ENCODE results near the gene WDR70.
"Not testable (repeated sequence)": the region's sequence is repeated elsewhere in the genome, so short reads cannot be mapped to it uniquely, and the experiment has no call there.

WDR70 gene

DNA sequence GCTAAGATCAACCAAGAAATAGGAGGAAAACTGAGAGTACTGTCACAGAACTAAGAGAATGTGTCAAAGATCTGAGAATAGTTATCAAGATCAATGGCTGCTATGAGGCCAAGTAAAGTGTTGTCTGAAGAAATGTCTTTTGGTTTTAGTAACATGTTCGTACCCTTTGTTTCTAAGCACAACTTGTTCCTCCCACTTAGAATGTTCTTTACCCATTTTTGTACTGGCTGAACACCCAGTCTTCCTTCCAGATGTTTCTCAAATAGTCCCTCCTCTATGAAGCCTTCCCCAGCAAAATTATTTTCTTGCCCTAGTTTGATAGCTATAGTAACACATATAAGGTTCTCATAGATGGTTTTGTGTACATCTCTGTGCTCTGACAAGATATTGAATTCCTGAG lies 191.5 kb downstream of the WDR70 start:
- DNase-seq (ENCODE audit: low spot score), result no peak

DNA sequence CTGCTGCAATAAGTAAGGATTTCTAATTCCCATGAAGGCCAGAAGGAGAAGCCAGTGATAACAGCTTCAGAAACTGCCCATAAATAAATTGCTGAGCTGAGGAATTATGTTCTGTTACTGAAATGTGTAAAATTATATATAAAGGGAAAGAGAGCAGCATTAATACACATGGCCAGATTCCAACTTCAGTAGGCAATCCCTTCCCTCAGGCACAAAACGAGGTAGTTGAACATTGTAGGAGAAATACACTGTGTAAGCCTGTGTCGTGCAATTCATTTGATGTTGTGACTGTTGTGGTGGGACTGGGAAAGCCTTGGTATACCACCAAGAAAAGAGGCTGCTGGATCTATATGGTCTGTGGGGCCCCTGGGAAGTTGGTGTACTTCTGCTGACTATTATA lies 192.9 kb downstream of the WDR70 start:
- DNase-seq (ENCODE audit: low spot score), result no peak

DNA sequence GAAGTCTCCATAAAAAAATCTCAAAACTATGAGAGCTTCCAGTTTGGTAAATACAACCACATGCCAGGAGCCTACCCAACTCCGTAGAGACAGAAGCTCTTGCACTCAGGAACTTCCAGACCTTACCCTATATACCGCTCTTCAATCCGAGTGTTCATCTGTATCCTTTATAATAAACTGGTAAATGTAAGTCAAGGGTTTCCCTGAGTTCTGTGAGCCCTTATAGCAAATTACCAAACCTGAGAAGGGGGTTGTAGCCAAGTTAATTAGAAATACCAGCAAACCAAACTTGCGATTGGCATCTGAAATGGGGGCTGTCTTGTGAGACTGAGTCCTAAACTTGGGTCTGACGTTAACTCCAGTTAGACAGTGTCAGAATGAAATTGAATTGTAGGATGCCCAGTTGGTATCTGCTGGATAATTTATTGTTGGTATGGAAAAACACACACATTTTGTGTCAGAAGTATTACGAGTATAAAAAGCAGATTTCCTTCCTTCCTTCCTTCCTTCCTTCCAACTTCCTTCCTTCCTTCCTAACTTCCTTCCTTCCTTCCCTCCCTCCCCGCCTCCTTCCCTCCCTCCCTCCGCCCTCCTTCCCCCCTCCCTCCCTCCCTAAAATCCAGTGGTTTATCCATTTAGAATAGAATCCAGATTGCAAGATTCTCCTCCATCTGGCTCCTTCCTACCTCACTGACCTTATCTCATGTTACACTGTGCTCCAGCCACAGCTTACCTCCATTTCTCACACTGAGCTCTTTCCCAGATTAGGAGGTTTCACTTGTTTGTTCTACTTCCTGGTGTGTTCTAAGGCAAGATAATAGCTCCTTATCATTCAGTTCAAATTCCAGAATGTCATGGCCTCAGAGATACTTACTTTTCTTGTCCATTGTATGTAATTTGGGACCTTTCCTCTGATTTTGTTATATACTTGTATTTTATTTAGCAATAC lies 196.7 kb downstream of the WDR70 start:
- DNase-seq (ENCODE audit: low spot score), result no peak

DNA sequence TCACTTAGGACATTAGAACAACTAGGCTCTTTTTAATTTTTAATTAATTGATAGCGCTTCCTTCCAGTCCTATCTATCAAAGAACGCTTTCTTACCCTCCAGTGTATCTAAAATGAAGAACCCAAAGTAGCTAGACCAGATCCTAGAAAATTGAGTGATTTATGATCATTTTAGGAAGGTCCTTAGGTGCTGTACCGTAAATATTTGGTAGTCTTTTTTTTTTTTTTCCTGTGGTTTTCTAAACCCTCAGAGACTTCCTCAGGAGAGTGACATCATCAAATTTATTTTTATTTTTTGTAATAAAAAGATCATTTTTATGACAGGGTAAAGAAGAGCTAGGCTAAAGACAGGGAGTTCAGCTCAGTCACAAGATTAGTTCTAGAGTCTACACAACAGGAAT lies 197.4 kb downstream of the WDR70 start:
- no peak for DNase-seq (ENCODE audit: low spot score)

DNA sequence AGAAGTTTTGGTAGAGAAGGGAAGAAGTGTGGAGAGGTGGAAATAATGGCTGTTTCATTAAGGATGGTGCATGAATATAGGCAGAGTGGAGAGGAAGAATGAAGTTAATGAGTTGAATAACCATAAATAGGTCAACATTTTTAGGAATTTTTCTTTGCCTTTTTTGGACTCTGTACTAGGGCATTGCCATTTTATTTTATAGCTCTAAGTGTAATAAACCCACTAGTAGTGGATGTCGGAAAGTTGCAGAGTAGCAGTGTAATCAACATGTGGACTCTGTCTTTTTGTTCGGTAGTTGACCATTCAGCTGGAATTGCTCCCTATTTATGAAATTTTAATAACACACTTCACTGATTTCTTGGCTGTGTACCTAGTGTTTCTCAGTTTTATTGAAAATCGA lies 199.1 kb downstream of the WDR70 start:
- no peak for DNase-seq (ENCODE audit: low spot score)

DNA sequence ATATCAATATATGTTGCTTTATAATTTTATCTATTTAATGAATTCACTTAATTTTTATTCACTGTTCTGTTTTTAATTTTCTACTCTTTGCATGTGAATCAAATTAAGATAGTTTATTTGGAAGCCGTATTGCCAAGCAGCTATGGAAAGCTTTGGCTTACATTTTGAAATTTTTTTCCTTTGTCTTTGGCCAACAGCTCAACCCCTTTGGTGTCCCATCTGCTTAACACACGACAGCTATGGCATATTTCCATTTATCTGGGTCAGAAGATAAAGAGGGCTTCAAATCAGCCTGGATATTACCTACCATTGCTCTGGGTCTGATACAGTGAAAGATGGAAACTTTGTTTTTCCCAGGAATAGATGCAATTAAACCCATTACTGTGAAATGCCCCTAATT lies 201.0 kb downstream of the WDR70 start:
- no peak for DNase-seq (ENCODE audit: low spot score)

DNA sequence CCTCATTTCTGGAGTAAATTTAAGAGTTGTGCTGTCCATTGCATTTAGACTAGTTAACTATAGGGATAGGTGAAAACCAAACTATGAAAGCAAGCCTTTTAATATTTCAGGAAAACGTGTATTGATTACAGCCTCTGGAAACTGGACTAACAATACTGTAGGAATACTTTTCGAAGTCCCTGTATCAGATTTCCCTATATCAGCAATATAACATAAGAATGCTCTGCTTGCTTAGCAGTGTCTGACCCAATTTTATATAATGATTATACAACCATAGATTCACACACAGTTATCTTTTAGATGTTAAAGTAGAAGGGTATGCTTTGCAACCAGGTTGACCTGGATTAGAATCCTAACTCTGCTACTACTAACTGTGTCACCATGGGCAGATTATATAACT lies 203.1 kb downstream of the WDR70 start:
- DNase-seq (ENCODE audit: low spot score), result no peak

DNA sequence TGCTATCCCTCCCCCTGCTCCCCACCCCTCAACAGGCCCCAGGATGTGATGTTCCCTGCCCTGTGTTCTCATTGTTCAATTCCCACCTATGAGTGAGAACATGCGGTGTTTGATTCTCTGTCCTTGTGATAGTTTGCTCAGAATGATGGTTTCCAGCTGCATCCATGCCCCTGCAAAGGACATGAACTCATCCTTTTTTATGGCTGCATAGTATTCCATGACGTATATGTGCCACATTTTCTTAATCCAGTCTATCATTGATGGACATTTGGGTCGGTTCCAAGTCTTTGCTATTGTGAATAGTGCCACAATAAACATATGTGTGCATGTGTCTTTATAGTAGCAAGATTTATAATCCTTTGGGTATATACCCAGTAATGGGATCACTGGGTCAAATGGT lies 214.2 kb downstream of the WDR70 start:
- not testable (repeated sequence) for DNase-seq (ENCODE audit: low spot score)

DNA sequence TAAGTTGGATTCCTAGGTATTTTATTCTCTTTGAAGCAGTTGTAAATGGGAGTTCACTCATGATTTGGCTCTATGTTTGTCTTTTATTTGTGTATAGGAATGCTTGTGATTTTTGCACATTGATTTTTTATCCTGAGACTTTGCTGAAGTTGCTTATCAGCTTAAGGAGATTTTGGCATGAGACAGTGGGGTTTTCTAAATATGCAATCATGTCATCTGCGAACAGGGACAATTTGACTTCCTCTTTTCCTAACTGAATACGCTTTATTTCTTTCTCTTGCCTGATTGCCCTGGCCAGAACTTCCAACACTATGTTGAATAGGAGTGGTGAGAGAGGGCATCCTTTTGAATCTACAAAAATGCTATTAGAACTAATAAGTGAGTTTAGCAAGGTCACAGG lies 215.7 kb downstream of the WDR70 start:
- DNase-seq (ENCODE audit: low spot score), result not testable (repeated sequence)

DNA sequence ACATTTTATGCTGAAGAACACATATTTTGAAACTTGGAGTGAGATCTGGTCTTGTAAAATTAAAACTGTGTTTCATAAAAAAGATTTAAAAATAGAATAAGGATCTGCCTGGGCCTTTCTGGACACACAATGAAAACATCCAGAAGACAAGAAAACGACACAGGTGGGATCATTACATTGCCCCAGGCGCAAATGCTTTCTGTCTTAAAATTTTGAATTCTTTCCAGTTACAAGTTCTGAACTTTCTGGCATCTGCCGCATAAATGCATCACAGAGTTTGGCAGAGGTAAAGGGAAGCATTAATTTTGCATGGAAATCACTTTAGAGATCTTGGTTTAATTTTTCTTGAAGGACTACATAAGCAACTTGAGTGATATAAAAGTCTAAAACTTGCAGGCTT lies 219.6 kb downstream of the WDR70 start:
- no peak for DNase-seq (ENCODE audit: low spot score)

DNA sequence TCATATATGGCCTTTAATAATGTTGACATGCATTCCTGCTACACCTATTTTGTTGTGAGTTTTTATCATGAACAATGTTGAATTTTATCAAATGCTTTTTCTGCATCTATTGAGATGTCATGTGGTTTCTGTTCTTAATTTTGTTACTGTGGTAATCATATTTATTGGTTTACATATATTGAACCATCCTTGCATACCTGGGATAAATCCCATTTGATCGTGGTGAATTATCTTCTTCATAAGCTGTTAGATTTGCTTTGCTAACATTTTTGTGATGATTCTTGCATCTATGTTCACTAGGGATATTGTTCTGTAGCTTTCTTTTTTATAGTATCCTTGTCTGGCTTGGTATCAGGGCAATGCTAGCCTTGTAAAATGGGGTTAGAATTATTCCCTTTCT lies 222.0 kb downstream of the WDR70 start:
- DNase-seq (ENCODE audit: low spot score), result no peak

DNA sequence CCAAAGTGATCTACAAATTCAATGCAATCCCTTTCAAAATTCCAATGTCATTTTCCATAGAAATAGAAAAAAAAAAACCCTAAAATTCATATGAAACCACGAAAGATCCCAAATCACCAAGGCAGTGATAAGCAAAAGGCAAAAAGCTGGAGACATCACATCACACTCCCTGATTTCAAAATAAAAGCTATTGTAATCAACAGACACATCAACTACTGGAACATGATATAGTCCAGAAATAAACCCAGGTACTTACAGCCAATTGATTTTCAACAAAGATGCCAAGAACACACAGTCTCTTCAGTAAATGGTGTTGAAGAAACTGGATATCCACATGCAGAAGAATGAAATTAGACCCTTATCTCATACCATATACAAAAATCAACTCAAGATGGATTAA lies 224.0 kb downstream of the WDR70 start:
- no peak for DNase-seq (ENCODE audit: low spot score)

DNA sequence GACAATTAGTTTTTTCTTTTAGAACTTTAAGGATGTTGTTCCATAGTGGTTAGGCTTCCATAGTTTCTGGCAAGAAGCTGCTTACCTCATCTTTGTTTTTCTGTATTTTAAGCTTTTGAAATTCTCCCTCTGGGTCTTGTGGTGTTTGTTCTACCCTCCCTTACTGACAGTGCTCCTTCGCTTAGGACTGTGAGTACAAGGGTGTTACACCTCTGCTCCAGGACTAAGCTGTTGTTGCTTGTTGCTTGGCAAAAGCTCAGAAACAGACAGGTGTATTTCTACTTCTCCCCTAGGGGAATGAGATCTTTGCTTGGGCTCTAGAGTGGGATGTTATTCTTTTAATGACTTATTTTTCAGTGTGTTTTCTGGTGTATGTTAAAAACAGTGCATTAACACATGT lies 225.2 kb downstream of the WDR70 start:
- DNase-seq (ENCODE audit: low spot score), result no peak

DNA sequence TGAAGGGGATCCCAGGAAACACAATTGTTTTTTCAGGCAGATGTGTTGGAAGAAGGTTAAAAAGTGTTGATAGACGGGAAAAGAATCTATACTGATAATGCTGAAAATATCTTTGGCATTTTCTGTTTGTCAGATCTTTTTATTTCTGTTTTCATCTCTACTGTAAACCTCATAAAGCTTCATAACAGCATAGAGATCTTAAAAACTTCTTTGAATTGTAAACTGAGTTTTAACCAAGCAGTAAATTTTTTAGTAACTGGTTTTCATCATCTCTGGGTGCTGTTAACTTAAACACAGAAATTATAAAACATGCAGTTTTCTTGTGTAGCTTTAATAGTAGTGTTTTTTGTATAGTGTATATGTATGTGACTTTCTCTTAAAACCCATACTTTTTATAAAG lies 227.0 kb downstream of the WDR70 start:
- DNase-seq (ENCODE audit: low spot score), result no peak

DNA sequence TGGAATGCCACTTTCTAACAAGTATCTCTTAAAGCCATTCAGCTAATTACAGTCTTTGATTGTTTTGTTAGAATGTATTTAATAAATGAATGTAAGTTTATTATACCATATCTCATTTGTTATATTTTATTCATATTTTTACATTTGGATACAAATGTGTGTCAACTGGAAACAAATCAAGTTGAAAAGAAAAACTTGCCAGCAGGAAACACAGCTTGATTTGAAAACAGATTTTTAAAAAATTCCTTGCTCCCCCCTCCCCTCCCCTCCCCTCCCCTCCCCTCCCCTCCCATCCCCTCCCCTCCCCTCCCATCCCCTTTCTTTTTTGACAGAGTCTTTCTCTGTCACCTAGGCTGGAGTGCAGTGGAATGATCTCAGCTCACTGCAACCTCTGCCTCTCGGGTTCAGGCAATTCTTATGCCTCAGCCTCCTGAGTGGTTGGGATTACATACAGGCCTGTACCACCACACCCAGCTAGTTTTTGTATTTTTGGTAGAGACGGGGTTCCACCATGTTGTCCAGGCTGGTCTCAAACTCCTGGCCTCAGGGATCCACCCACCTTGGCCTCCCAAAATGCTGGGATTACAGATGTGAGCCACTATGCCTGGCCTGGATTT lies 227.6 kb downstream of the WDR70 start:
- no peak for DNase-seq (ENCODE audit: low spot score)

DNA sequence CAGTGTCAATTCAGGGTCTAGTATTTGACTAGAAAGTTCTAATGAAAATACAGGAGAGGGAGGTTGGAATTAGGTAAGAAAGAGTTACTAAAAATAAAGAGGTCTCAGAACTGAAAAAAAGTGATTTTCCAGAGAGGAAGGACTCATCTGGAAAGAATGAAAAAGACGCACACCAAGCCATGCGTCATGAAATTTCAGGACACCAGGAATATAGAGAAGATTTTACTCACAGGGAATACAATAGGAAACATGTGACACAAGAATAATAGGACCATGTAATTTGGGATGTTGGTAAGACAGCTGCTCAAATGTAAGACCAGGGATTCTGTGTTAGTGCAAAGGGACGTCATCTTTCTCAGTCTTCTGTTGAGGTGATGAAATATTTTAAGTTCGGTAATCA lies 236.1 kb downstream of the WDR70 start:
- no peak for DNase-seq (ENCODE audit: low spot score)

DNA sequence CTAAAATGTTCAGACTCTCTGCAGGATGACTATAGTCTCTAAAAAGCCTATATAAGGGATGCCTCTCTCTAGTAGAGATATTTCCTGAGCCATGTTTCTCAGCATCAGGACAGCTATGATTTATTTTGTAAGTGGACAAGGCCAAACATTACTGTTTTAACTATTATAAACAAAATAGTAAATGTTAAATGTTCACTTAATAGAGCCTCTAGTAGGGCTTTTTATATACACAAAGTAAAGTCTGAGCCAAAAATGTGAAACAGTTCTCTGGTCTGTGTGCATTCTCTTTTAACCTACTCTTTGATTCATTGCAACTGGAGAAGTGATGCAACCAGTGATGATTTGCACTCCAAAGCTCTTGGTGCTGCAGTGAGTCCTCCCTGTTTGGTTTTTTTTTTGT lies 240.2 kb downstream of the WDR70 start:
- DNase-seq (ENCODE audit: low spot score), result no peak

DNA sequence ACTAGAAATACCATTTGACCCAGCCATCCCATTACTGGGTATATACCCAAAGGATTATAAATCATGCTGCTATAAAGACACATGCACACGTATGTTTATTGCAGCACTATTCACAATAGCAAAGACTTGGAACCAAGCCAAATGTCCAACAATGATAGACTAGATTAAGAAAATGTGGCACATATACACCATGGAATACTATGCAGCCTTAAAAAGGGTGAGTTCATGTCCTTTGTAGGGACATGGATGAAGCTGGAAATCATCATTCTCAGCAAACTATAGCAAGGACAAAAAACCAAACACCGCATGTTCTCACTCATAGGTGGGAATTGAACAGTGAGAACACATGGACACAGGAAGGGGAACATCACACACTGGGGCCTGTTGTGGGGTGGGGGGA lies 243.2 kb downstream of the WDR70 start:
- DNase-seq (ENCODE audit: low spot score), result not testable (repeated sequence)

DNA sequence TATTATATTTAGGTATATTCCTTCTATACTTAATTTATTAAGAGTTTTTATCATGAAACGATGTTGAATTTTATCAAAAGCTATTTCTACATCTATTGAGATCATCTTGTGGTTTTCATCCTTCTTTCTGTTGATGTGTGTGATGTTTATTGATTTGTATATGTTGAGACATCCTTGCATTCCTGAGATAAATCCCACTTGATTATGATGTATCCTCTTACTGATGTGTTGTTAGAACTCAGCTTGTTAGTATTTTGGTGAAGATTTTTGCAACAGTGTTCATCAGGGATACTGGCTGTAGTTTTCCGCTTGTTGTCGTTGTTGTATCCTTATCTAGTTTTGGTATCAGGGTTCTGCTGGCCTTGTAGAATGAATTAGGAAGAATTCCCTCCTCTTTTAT lies 247.1 kb downstream of the WDR70 start:
- DNase-seq (ENCODE audit: low spot score), result no peak

DNA sequence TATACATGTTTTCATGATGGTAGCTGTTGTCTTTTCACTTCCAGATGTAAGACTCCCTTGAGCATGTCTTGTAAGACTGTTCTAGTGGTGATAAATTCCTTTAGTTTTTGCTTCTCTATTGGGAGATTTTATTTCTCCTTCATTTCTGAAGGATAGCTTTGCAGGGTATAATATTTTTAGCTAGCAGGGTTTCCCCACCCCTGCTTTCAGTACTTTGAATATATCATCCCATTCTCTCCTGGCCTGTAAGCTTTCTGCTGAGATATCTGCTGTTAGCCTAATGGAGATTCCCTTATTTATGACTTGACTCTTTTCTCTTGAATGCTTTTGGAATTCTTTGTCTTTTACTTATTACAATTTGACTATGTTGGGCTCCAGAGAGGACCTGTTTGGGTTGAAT lies 249.8 kb downstream of the WDR70 start:
- DNase-seq (ENCODE audit: low spot score), result no peak

DNA sequence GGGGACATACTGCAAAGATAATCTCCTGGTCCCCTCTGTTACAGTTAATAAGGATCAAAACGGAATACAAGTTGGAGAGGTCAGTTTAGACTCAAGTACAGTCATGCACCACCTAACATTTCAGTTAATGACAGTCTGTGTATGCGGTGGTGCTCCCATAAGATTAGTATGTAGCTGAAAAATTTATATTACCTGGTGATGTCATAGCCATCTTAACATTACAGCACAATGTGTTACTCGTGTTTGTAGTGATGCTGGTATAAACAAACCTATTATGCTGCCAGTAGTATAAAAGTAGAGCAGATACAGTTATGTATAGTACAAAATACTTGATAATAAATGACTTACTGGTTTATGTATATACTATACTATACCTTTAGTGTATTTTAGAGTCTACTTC lies 252.8 kb downstream of the WDR70 start:
- no peak for DNase-seq (ENCODE audit: low spot score)

DNA sequence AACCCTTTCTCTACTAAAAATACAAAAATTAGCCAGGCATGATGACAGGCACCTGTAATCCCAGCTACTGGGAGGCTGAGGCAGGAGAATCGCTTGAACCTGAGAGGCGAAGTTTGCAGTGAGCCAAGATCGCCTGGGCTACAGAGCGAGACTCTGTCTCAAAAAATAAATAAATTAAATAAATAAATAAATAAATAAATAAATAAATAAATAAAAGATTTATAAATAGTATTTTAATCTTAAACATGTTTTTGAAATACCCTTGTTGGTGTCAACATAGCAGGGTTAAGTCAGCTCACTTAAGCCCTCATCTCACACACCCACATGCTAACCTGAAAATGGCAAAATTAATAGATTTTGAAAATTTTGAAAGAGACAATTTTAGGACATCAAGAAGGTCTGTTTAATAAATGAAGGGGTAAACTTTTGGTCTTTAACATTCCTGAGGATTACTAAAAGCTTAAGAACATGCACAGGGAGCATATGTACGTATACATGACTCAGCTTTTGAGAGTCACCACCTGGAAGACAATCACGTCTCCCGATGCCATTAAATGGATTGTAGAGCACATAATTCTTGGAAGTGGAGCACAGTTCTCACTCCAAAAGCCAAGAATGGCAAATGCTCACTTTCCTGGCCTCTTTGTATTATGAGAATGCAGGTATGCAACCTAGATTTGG lies 258.2 kb downstream of the WDR70 start:
- DNase-seq (ENCODE audit: low spot score), result no peak

DNA sequence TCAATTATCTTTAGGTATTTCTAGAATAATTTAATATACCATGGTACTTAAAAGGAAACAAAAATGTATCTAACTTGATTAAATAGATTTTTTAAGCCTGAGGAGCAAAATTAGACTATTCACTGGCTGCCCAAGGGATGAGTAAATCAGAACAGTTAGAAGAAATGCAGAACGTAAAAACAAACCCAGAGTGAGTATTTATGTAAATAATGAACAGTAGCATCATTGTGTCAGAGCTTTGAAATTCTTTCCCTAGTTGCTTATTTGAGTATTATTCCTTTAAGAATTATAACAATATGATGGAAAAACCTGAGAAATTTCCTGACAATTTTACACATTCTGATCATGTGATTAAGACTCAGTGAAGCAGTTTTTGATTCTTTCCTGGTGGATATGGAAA lies 259.8 kb downstream of the WDR70 start:
- no peak for DNase-seq (ENCODE audit: low spot score)
